ENCODE data around the gene MYBPH. TPM values are rescaled to one million over a fixed set of nuclear protein-coding genes. Genes with fewer than 3 reads are reported as not detected.
A peak's percentile ranks its signal among the peaks of the same experiment; 100 is the strongest.

MYBPH gene
- total RNA-seq, 1 experiment from 2014 or later, result not detected

DNA sequence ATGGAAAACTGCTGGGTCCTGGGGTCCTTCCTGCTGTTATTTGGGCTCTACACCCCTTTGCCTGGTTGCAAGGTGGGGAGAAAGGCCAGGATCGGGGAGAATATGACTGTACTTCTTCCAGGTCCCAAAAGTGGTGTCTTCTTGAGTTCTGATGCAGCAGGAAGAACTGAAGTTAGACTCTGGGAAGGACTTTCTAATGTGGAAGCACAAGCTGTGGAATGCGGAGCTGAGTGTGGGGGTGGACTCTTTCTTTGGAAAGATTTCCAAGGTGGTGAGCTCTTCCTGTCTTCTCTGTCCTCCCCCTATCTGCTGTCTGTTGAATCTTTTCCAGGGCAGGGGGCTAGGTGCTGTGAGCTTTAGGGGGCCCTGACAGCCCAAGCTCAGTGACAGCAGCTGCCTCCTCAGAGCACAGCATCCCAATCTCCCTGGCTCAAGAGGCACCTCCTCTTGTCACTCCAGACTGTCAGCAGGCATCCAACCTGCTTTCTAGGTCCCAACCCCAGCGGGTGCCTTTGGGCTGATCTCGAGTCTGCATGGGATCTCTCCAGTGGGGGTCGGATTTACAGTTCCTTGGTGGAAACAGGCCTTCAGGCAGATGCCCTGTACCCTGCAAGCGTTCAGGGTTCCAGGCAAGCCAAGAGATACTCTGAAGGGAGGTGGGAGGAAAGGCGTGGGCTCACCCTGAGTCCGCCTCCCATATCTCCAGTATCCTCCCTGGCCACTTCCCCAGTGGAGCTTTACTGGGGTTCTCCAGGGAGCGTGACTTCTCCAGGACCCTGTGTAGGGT is 24.9 kb downstream of the MYBPH start:
- no peaks in the 10 kb centered on the region for H4K20me1 ChIP-seq (ENCODE audit: control insufficient read depth, insufficient read depth, insufficient read length)
- DNase-seq, result no peak
- H2AK5ac ChIP-seq (ENCODE audit: insufficient read length, low read length), result no peak overlapping the region
- H3K18ac ChIP-seq (ENCODE audit: insufficient read length, low read depth, low read length), result no peak overlapping the region
- TF ChIP-seq, protein P1, sequence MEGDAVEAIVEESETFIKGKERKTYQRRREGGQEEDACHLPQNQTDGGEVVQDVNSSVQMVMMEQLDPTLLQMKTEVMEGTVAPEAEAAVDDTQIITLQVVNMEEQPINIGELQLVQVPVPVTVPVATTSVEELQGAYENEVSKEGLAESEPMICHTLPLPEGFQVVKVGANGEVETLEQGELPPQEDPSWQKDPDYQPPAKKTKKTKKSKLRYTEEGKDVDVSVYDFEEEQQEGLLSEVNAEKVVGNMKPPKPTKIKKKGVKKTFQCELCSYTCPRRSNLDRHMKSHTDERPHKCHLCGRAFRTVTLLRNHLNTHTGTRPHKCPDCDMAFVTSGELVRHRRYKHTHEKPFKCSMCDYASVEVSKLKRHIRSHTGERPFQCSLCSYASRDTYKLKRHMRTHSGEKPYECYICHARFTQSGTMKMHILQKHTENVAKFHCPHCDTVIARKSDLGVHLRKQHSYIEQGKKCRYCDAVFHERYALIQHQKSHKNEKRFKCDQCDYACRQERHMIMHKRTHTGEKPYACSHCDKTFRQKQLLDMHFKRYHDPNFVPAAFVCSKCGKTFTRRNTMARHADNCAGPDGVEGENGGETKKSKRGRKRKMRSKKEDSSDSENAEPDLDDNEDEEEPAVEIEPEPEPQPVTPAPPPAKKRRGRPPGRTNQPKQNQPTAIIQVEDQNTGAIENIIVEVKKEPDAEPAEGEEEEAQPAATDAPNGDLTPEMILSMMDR (conservative IDR thresholded peaks at IDR 0.05), result no peak
- H2BK20ac ChIP-seq (ENCODE audit: low read depth, low read length, poor library complexity, severe bottlenecking), result no peak overlapping the region
- no peak overlapping the region for H4K91ac ChIP-seq (ENCODE audit: insufficient read length, low read depth, low read length)
- no peak overlapping the region for H4K8ac ChIP-seq (replicated peaks; ENCODE audit: insufficient read length, low read depth, low read length)
- no peak overlapping the region for H2BK5ac ChIP-seq (ENCODE audit: insufficient read length, low read length)
- no peak overlapping the region for H4K5ac ChIP-seq (ENCODE audit: insufficient read length, low read depth, low read length)
- no peaks in the 10 kb centered on the region for H3K9me3 ChIP-seq (ENCODE audit: control insufficient read depth, low read depth, low read length)
- H3K14ac ChIP-seq (ENCODE audit: insufficient read depth, low read length), result no peak overlapping the region; the same call in 1 of the 2 replicates
- Mint-ChIP-seq H3K36me3 (ENCODE audit: insufficient read depth in 1 of 3, low read depth in 3 of 3) (no peaks in the 10 kb centered on the region), H3K27me3 (ENCODE audit: low read depth) (no peaks in the 10 kb centered on the region; the same call in none of the 2 replicates), H3K4me3 (no peak overlapping the region), H3K27ac (peak overlapping the region; percentile 47 to 70 (median 57); a peak in 3 of 7 replicates), H3K9me3 (no peaks in the 10 kb centered on the region; a peak in 1 of 5 replicates), H3K4me1 (peaks cover 78 to 96% of the 10 kb centered on the region in 2 experiments)
- H3K79me2 ChIP-seq (ENCODE audit: insufficient read depth, low read length), result no peaks in the 10 kb centered on the region
- H2BK15ac ChIP-seq (ENCODE audit: low read depth, low read length), result no peak overlapping the region
- no peak overlapping the region for H3K23ac ChIP-seq (ENCODE audit: insufficient read length, low read depth, low read length)
- H2BK120ac ChIP-seq (ENCODE audit: low read depth, low read length, poor library complexity, severe bottlenecking), result no peak overlapping the region
- H3K79me1 ChIP-seq (ENCODE audit: insufficient read depth, low read depth, low read length, poor library complexity, severe bottlenecking), result no peaks in the 10 kb centered on the region
- no peak overlapping the region for H3K4me2 ChIP-seq (ENCODE audit: insufficient read depth, insufficient read length, low read length)
- no peak overlapping the region for H3T11ph ChIP-seq (ENCODE audit: low read length)
- no peaks in the 10 kb centered on the region for H3K23me2 ChIP-seq (ENCODE audit: insufficient read length, low read depth, low read length, poor library complexity, severe bottlenecking)
- no peak overlapping the region for H3K27ac ChIP-seq (ENCODE audit: insufficient read length, low read depth, low read length)
- H2AFZ ChIP-seq (ENCODE audit: low read length), result no peak overlapping the region
- no peak overlapping the region for H3K4ac ChIP-seq (ENCODE audit: low read depth, low read length)
- no peak overlapping the region for H3K9ac ChIP-seq (ENCODE audit: extremely low read depth, insufficient read length, low read length)
- WGBS (ENCODE audit: extremely low coverage, insufficient read length, low lambda C conversion rate), result no CpG with 5 or more reads among the region's 9 CpGs
- peaks cover 25% of the 10 kb centered on the region for H3K4me1 ChIP-seq (ENCODE audit: insufficient read depth, low read length)
- no peak overlapping the region for H2BK12ac ChIP-seq (ENCODE audit: insufficient read length, low read depth, low read length)
- H3K56ac ChIP-seq (ENCODE audit: insufficient read length, low read depth, low read length), result no peak overlapping the region
- H3K27me3 ChIP-seq (ENCODE audit: insufficient read depth, low read length), result no peaks in the 10 kb centered on the region

All from H9 (cell line).